HEK293T (cell line): ENCODE data around the gene TRIP13.

ENCODE experiments used
- CTCF ChIA-PET: fragments of 350-600 bp; formaldehyde crosslinking; extraction: SDS; loops from one replicate; lab custom pipeline; 2021; ENCODE audit warnings: antibody characterized with exemption, inconsistent platforms; lab: Yijun Ruan, JAX
- POLR2A ChIA-PET: fragments of 350-600 bp; formaldehyde crosslinking; extraction: SDS; loops from one replicate; lab custom pipeline; 2020; ENCODE audit warnings: antibody characterized with exemption, inconsistent platforms; lab: Yijun Ruan, JAX
- DNase-seq: peaks from one replicate; pipeline ENCODE4 v3.0.0; 2012; ENCODE audit warnings: mixed read lengths; ENCODE audit errors: extremely low spot score
- ARNT ChIP-seq: fragments of 450-650 bp; IDR thresholded peaks from 2 replicates; pipeline ENCODE4 v1.6.1; 2017; ENCODE audit warnings: mild to moderate bottlenecking
- BHLHE40 ChIP-seq: fragments of 450-650 bp; IDR thresholded peaks from 2 replicates; pipeline ENCODE4 v1.6.1; 2016; ENCODE audit warnings: mild to moderate bottlenecking, moderate library complexity, borderline replicate concordance
- CTBP1 ChIP-seq: fragments of 450-650 bp; IDR thresholded peaks from 2 replicates; pipeline ENCODE4 v1.6.1; 2016; ENCODE audit warnings: borderline replicate concordance
- ELF4 ChIP-seq: fragments of 450-650 bp; IDR thresholded peaks from 2 replicates; pipeline ENCODE4 v1.6.1; 2017; ENCODE audit warnings: antibody characterized with exemption
- FOXA1 ChIP-seq: fragments of 450-650 bp; IDR thresholded peaks from 2 replicates; pipeline ENCODE4 v1.6.1; 2016; ENCODE audit warnings: mild to moderate bottlenecking
- FOXK2 ChIP-seq: fragments of 450-650 bp; IDR thresholded peaks from 2 replicates; pipeline ENCODE4 v1.6.1; 2016; ENCODE audit warnings: mild to moderate bottlenecking
- FOXM1 ChIP-seq: fragments of 450-650 bp; IDR thresholded peaks from 2 replicates; pipeline ENCODE4 v1.6.1; 2017; ENCODE audit warnings: mild to moderate bottlenecking, borderline replicate concordance
- HDGF ChIP-seq: fragments of 450-650 bp; IDR thresholded peaks from 2 replicates; pipeline ENCODE4 v1.6.1; 2017; ENCODE audit warnings: antibody characterized with exemption, borderline replicate concordance
- L3MBTL2 ChIP-seq: fragments of 450-650 bp; conservative IDR thresholded peaks from 2 replicates; pipeline ENCODE4 v1.6.1; 2016; ENCODE audit warnings: mild to moderate bottlenecking
- LEF1 ChIP-seq: fragments of 450-650 bp; IDR thresholded peaks from 2 replicates; pipeline ENCODE4 v1.6.1; 2017; ENCODE audit warnings: mild to moderate bottlenecking, borderline replicate concordance
- NFRKB ChIP-seq: fragments of 450-650 bp; IDR thresholded peaks from 2 replicates; pipeline ENCODE4 v1.6.1; 2016; ENCODE audit warnings: mild to moderate bottlenecking, moderate library complexity
- PKNOX1 ChIP-seq: fragments of 450-650 bp; IDR thresholded peaks from 2 replicates; pipeline ENCODE4 v1.6.1; 2016
- SP1 ChIP-seq: fragments of 450-650 bp; IDR thresholded peaks from 2 replicates; pipeline ENCODE4 v1.6.1; 2017
- SUZ12 ChIP-seq: fragments of 450-650 bp; IDR thresholded peaks from 2 replicates; pipeline ENCODE4 v1.6.1; 2016; ENCODE audit warnings: mild to moderate bottlenecking
- TARDBP ChIP-seq: fragments of 450-650 bp; IDR thresholded peaks from 2 replicates; pipeline ENCODE4 v1.6.1; 2016
- ZNF384 ChIP-seq: fragments of 450-650 bp; IDR thresholded peaks from 2 replicates; pipeline ENCODE4 v1.6.1; 2016

Gene TRIP13

GRCh38 chr5:966345-966710 is 73.6 kb downstream of the TRIP13 start:
- TF ChIP-seq ELF4 (no peak), TARDBP (no peak), SUZ12 (no peak), PKNOX1 (no peak), HDGF (no peak), ARNT (no peak), NFRKB (no peak), SP1 (no peak), FOXM1 (no peak), LEF1 (no peak), BHLHE40 (no peak), ZNF384 (no peak), CTBP1 (no peak), L3MBTL2 (no peak), FOXA1 (no peak), FOXK2 (no peak)
- ChIA-PET CTCF (no interaction called here), POLR2A (no interaction called here)
- no peak for DNase-seq

- POLR2A ChIA-PET = no interaction called here
- no peak for DNase-seq
- TF ChIP-seq LEF1 (no peak), BHLHE40 (no peak), PKNOX1 (no peak), L3MBTL2 (no peak), CTBP1 (no peak), TARDBP (no peak), NFRKB (no peak), FOXA1 (no peak), FOXK2 (no peak), FOXM1 (no peak), ZNF384 (no peak), ELF4 (no peak), ARNT (no peak), SP1 (no peak), HDGF (no peak), SUZ12 (no peak)
- CTCF ChIA-PET = no interaction called here
Observed at GRCh38 chr5:966941-967340, 74.3 kb downstream of the TRIP13 start.
